ENCODE data around the gene MYO1D. TPM values are rescaled to one million over a fixed set of nuclear protein-coding genes. Genes with fewer than 3 reads are reported as not detected.

Gene MYO1D
- total and polyA plus RNA-seq, 8 donors = 11.6 to 727 (median 73.4) TPM

GRCh38 chr17:32759476-32759875, 117.4 kb downstream of the MYO1D start:
- TF ChIP-seq POLR2AphosphoS5 (IDR thresholded peaks at IDR 0.05) (no peak), POLR2A (IDR thresholded peaks at IDR 0.05) (no peak), CTCF (IDR thresholded peaks at IDR 0.05) (no peak), EP300 (IDR thresholded peaks at IDR 0.05) (no peak)

GRCh38 chr17:32757963-32758362, 119.0 kb downstream of the MYO1D start:
- Histone ChIP-seq H3K36me3 (peaks cover 3 to 22% (median 9%) of the 10 kb centered on the region in 4 donors), H3K9me3 (no peaks in the 10 kb centered on the region), H3K4me3 (no peak overlapping the region), H3K27me3 (no peaks in the 10 kb centered on the region), H3K27ac (no peak overlapping the region), H3K4me1 (peaks cover 0 to 9% (median 0%) of the 10 kb centered on the region in 4 donors)
- DNase-seq = no peak
- TF ChIP-seq EP300 (IDR thresholded peaks at IDR 0.05) (no peak), POLR2A (IDR thresholded peaks at IDR 0.05) (no peak), POLR2AphosphoS5 (IDR thresholded peaks at IDR 0.05) (no peak), CTCF (IDR thresholded peaks at IDR 0.05) (no peak)
- intact Hi-C loops (cut with DNase I; ENCODE audit: low total_unique reads) = loop anchor here (10.0 kb wide), 1 partner anchor 263 kb away; no protein-coding TSS in a partner anchor
- 41 to 65% (median 57%) methylated on average over 1 of the region's 1 CpG for WGBS, 5 donors

More at GRCh38 chr17:32759476-32759875, 117.4 kb downstream of the MYO1D start:
- DNase-seq = no peak
- no peak overlapping the region for H3K27ac ChIP-seq
- peaks cover 0 to 9% (median 0%) of the 10 kb centered on the region in 4 donors for H3K4me1 ChIP-seq
- no peak overlapping the region for H3K4me3 ChIP-seq
- intact Hi-C loops (cut with DNase I; ENCODE audit: low total_unique reads) = loop anchor here (10.0 kb wide), 1 partner anchor 265 kb away; no protein-coding TSS in a partner anchor
- no peaks in the 10 kb centered on the region for H3K27me3 ChIP-seq
- H3K36me3 ChIP-seq = peaks cover 0 to 24% (median 8%) of the 10 kb centered on the region in 4 donors
- H3K9me3 ChIP-seq = no peaks in the 10 kb centered on the region

GRCh38 chr17:32756696-32757095, 120.2 kb downstream of the MYO1D start:
- peaks cover 0 to 9% (median 0%) of the 10 kb centered on the region in 4 donors for H3K4me1 ChIP-seq
- H3K27me3 ChIP-seq = no peaks in the 10 kb centered on the region
- DNase-seq = no peak
- no peak overlapping the region for H3K27ac ChIP-seq
- H3K9me3 ChIP-seq = no peaks in the 10 kb centered on the region
- no peak for TF ChIP-seq POLR2A (IDR thresholded peaks at IDR 0.05)
- TF ChIP-seq CTCF (IDR thresholded peaks at IDR 0.05) = no peak
- intact Hi-C loops (cut with DNase I; ENCODE audit: low total_unique reads) = loop anchor here (10.0 kb wide), 1 partner anchor 262 kb away; no protein-coding TSS in a partner anchor
- peaks cover 0 to 26% (median 8%) of the 10 kb centered on the region in 4 donors for H3K36me3 ChIP-seq
- no peak overlapping the region for H3K4me3 ChIP-seq
- 93 to 100% (median 96%) methylated on average over 1 of the region's 1 CpG for WGBS, 5 donors

- TF ChIP-seq POLR2AphosphoS5 (IDR thresholded peaks at IDR 0.05) (no peak), CTCF (IDR thresholded peaks at IDR 0.05) (peak in 2 of 7 experiments; percentile 30 to 50)
- intact Hi-C loops (cut with DNase I; ENCODE audit: low total_unique reads) = loop anchor here (10.0 kb wide), 1 partner anchor 260 kb away; no protein-coding TSS in a partner anchor
- peak in 1 of 2 donors; percentile 85 for DNase-seq
- Histone ChIP-seq H3K4me3 (no peak overlapping the region), H3K27me3 (no peaks in the 10 kb centered on the region), H3K27ac (no peak overlapping the region), H3K9me3 (no peaks in the 10 kb centered on the region), H3K4me1 (peaks cover 0 to 9% (median 0%) of the 10 kb centered on the region in 4 donors), H3K36me3 (peaks cover 0 to 16% (median 6%) of the 10 kb centered on the region in 4 donors)
- WGBS, 5 donors = 71 to 75% (median 73%) methylated on average over 7 of the region's 7 CpGs
These were observed 121.7 kb downstream of the MYO1D start for GRCh38 chr17:32755045-32755805.
